ENCODE data around the gene RAB36. TPM values are rescaled to one million over a fixed set of nuclear protein-coding genes. Genes with fewer than 3 reads are reported as not detected.
"Not testable (repeated sequence)": the region's sequence is repeated elsewhere in the genome, so short reads cannot be mapped to it uniquely, and the experiment has no call there.

Gene RAB36
- total RNA-seq, 1 experiment from 2014 or later = 1.1 TPM

DNA sequence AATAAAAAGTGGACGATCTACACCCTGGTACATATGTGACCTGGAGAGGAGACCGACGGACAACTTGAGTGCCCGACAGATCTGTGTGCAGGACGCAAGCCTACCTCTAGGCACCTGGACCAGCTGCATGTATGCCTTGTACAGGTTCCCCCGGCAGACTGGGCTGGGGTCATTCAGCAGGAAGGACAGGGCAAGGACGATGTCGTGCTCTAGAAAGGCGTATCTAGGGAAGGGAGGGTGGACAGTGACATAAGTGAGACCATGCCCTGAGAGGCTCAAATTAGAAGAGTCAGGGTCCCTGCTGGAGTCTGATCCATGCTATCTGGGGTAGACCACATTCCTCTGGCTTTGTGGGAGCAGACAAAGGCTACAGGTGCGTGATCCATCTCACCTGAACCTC, 11.4 kb upstream of the RAB36 start:
- no peaks in the 10 kb centered on the region for H3K36me3 ChIP-seq (ENCODE audit: low read depth, low read length)
- POLR2A ChIA-PET (ENCODE audit: unreplicated experiment) = no interaction called here
- DNase-seq (no peak), ATAC-seq (no peak)
- no peak overlapping the region for H3K9ac ChIP-seq (ENCODE audit: low read length)
- intact Hi-C loops (cut with micrococcal nuclease) = no loop called here
- TF ChIP-seq, protein P1, sequence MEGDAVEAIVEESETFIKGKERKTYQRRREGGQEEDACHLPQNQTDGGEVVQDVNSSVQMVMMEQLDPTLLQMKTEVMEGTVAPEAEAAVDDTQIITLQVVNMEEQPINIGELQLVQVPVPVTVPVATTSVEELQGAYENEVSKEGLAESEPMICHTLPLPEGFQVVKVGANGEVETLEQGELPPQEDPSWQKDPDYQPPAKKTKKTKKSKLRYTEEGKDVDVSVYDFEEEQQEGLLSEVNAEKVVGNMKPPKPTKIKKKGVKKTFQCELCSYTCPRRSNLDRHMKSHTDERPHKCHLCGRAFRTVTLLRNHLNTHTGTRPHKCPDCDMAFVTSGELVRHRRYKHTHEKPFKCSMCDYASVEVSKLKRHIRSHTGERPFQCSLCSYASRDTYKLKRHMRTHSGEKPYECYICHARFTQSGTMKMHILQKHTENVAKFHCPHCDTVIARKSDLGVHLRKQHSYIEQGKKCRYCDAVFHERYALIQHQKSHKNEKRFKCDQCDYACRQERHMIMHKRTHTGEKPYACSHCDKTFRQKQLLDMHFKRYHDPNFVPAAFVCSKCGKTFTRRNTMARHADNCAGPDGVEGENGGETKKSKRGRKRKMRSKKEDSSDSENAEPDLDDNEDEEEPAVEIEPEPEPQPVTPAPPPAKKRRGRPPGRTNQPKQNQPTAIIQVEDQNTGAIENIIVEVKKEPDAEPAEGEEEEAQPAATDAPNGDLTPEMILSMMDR (conservative IDR thresholded peaks at IDR 0.05; ENCODE audit: low read depth, low read length) = no peak
- TF ChIP-seq EZH2 (IDR thresholded peaks at IDR 0.05; ENCODE audit: low read length, unreplicated experiment) = no peak
- no peak for TF ChIP-seq EZH2phosphoT487 (IDR thresholded peaks at IDR 0.05; ENCODE audit: borderline replicate concordance, low read length)
- no TSS peak for BruUV-seq (replicated peaks)
- no peak overlapping the region for H2AFZ ChIP-seq (ENCODE audit: low read length)
- H4K20me1 ChIP-seq (ENCODE audit: low read length) = no peaks in the 10 kb centered on the region
- no peak overlapping the region for H3K4me2 ChIP-seq (ENCODE audit: low read length)
- H3K9me2 ChIP-seq (replicated peaks; ENCODE audit: low read length) = no peaks in the 10 kb centered on the region
- no peaks in the 10 kb centered on the region for H3K4me1 ChIP-seq (ENCODE audit: insufficient read depth, low read length)
- H3K4me3 ChIP-seq (ENCODE audit: low read length) = no peak overlapping the region
- no peaks in the 10 kb centered on the region for H3F3A ChIP-seq (ENCODE audit: low read length, unreplicated experiment)
- H3K27ac ChIP-seq (ENCODE audit: low read length) = no peak overlapping the region
- no peaks in the 10 kb centered on the region for H3K79me2 ChIP-seq (ENCODE audit: low read length)
- no peaks in the 10 kb centered on the region for H3K9me3 ChIP-seq (ENCODE audit: low read length)
- H3K27me3 ChIP-seq (ENCODE audit: low read length) = no peaks in the 10 kb centered on the region
- CTCF ChIA-PET = no interaction called here

DNA sequence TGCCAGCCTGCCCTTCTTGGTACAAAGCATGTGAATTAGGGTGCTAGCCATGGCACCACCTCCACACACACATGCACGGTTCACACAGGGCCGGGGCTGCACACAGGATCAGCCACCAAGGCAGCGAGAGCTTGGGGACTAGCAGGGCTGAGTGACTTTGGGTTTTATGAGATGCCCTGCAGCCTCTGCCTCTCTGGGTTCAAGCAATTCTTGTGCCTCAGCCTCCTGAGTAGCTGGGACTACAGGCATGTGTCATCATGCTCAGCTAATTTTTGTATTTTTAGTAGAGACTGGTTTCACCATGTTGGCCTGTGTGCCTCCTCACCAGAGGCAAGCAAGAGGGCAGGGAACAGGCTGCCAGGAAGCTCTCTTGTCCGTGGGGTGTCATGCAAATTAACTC, 8.3 kb upstream of the RAB36 start:
- POLR2A ChIA-PET (ENCODE audit: unreplicated experiment) = not testable (repeated sequence)

DNA sequence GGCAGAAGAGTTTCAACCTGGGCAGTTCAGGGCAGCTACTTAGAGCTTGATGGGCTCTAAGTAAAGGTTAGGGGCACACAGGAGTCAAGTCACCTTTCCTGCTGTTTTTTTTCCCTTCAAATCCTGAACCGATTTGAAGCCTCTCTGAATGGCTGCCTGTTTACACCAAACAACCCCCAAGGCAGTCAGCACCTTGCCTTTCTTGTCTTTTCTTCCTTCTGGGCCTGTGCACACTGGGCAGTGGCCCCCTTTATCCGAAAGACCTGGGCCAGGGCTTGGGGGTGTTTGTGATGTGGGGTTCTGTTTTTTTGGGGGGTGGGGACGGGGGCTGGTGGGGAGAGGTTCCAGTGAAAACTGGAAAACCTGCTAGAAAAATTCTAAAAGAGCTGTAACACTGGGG, 7.8 kb upstream of the RAB36 start:
- Histone ChIP-seq H3K9me3 (ENCODE audit: low read length) (no peaks in the 10 kb centered on the region), H3K79me2 (ENCODE audit: low read length) (no peaks in the 10 kb centered on the region), H3K9me2 (replicated peaks; ENCODE audit: low read length) (no peaks in the 10 kb centered on the region), H3K36me3 (ENCODE audit: low read depth, low read length) (no peaks in the 10 kb centered on the region), H3F3A (ENCODE audit: low read length, unreplicated experiment) (no peaks in the 10 kb centered on the region), H3K9ac (ENCODE audit: low read length) (no peak overlapping the region), H3K4me3 (ENCODE audit: low read length) (no peak overlapping the region), H3K27me3 (ENCODE audit: low read length) (no peaks in the 10 kb centered on the region), H3K27ac (ENCODE audit: low read length) (no peak overlapping the region), H2AFZ (ENCODE audit: low read length) (no peak overlapping the region), H4K20me1 (ENCODE audit: low read length) (no peaks in the 10 kb centered on the region), H3K4me1 (ENCODE audit: insufficient read depth, low read length) (no peaks in the 10 kb centered on the region), H3K4me2 (ENCODE audit: low read length) (no peak overlapping the region)
- no peak for ATAC-seq
- intact Hi-C loops (cut with micrococcal nuclease) = no loop called here
- ChIA-PET POLR2A (ENCODE audit: unreplicated experiment) (no interaction called here), CTCF (no interaction called here)
- TF ChIP-seq EZH2 (IDR thresholded peaks at IDR 0.05; ENCODE audit: low read length, unreplicated experiment) (no peak), EZH2phosphoT487 (IDR thresholded peaks at IDR 0.05; ENCODE audit: borderline replicate concordance, low read length) (no peak)
- TF ChIP-seq, protein P1 (conservative IDR thresholded peaks at IDR 0.05; ENCODE audit: low read depth, low read length) = no peak
- BruUV-seq (replicated peaks) = no TSS peak
- DNase-seq = no peak

More for the DNA sequence above, 8.3 kb upstream of the RAB36 start:
- H2AFZ ChIP-seq (ENCODE audit: low read length); ATAC-seq; CTCF ChIA-PET; H3K79me2 ChIP-seq (ENCODE audit: low read length); H3K27ac ChIP-seq (ENCODE audit: low read length); H3K27me3 ChIP-seq (ENCODE audit: low read length); DNase-seq; H3K9me3 ChIP-seq (ENCODE audit: low read length); H3K9me2 ChIP-seq (replicated peaks; ENCODE audit: low read length); H3K4me1 ChIP-seq (ENCODE audit: insufficient read depth, low read length); H3K36me3 ChIP-seq (ENCODE audit: low read depth, low read length); H3K9ac ChIP-seq (ENCODE audit: low read length); H3K4me3 ChIP-seq (ENCODE audit: low read length); H3F3A ChIP-seq (ENCODE audit: low read length, unreplicated experiment); intact Hi-C loops (cut with micrococcal nuclease); BruUV-seq (replicated peaks); H4K20me1 ChIP-seq (ENCODE audit: low read length); H3K4me2 ChIP-seq (ENCODE audit: low read length): not testable (repeated sequence)

Measured in PC-3 (cell line).